Measurements from ENCODE around the gene SLC66A1.
"Not testable (repeated sequence)": the region's sequence is repeated elsewhere in the genome, so short reads cannot be mapped to it uniquely, and the experiment has no call there.

Gene SLC66A1

GRCh38 chr1:19294638-19295037, 17.5 kb upstream of the SLC66A1 start:
- no peak for TF ChIP-seq CTCF (IDR thresholded peaks at IDR 0.05; ENCODE audit: extremely low read depth, missing control alignments)
- DNase-seq (ENCODE audit: low spot score): no peak

GRCh38 chr1:19300211-19300610, 11.9 kb upstream of the SLC66A1 start:
- TF ChIP-seq CTCF (IDR thresholded peaks at IDR 0.05; ENCODE audit: extremely low read depth, missing control alignments): no peak
- no peak for DNase-seq (ENCODE audit: low spot score)

GRCh38 chr1:19304081-19304480, 8.0 kb upstream of the SLC66A1 start:
- not testable (repeated sequence) for DNase-seq (ENCODE audit: low spot score)

- no peak for TF ChIP-seq CTCF (IDR thresholded peaks at IDR 0.05; ENCODE audit: extremely low read depth, missing control alignments)
- DNase-seq (ENCODE audit: low spot score): no peak
These were observed 6.2 kb upstream of the SLC66A1 start for GRCh38 chr1:19305880-19306279.

- TF ChIP-seq CTCF (IDR thresholded peaks at IDR 0.05; ENCODE audit: extremely low read depth, missing control alignments): no peak
- no peak for DNase-seq (ENCODE audit: low spot score)
These were observed 5.2 kb upstream of the SLC66A1 start for GRCh38 chr1:19306941-19307340.

- DNase-seq (ENCODE audit: low spot score): no peak
- no peak for TF ChIP-seq CTCF (IDR thresholded peaks at IDR 0.05; ENCODE audit: extremely low read depth, missing control alignments)
These were observed 4.2 kb upstream of the SLC66A1 start for GRCh38 chr1:19307794-19308508.

- no peak for TF ChIP-seq CTCF (IDR thresholded peaks at IDR 0.05; ENCODE audit: extremely low read depth, missing control alignments)
- no peak for DNase-seq (ENCODE audit: low spot score)
These were observed 3.6 kb upstream of the SLC66A1 start for GRCh38 chr1:19308509-19308907.

- TF ChIP-seq CTCF (IDR thresholded peaks at IDR 0.05; ENCODE audit: extremely low read depth, missing control alignments): no peak
- DNase-seq (ENCODE audit: low spot score): no peak
These were observed 2.9 kb upstream of the SLC66A1 start for GRCh38 chr1:19309123-19309813.

Data from GM20000 (cell line).